GM19351 (cell line): ENCODE data around the gene HDAC10.

Experiments used
- ATAC-seq: cut with Tn5 transposase; IDR thresholded peaks from one replicate; pipeline ENCODE4 v1.9.1; 2021; ENCODE audit warnings: mild to moderate bottlenecking, moderate library complexity; ENCODE audit not compliant: unreplicated experiment

The HDAC10 gene

GRCh38 chr22:50243685-50244419 is 7.2 kb downstream of the HDAC10 start:
- ATAC-seq: no peak

GRCh38 chr22:50242406-50242949 is 8.6 kb downstream of the HDAC10 start:
- no peak for ATAC-seq

- no peak for ATAC-seq
These were observed 12.3 kb downstream of the HDAC10 start for GRCh38 chr22:50238755-50239154.

- no peak for ATAC-seq
These were observed 14.2 kb downstream of the HDAC10 start for GRCh38 chr22:50236731-50237409.

- ATAC-seq: no peak
These were observed 17.8 kb downstream of the HDAC10 start for GRCh38 chr22:50233223-50233622.

GRCh38 chr22:50232481-50233151 is 18.4 kb downstream of the HDAC10 start:
- ATAC-seq: no peak

GRCh38 chr22:50229370-50229769 is 21.7 kb downstream of the HDAC10 start:
- ATAC-seq: no peak

GRCh38 chr22:50228366-50228765 is 22.7 kb downstream of the HDAC10 start:
- no peak for ATAC-seq

GRCh38 chr22:50227579-50228215 is 23.4 kb downstream of the HDAC10 start:
- ATAC-seq: no peak

- no peak for ATAC-seq
These were observed 24.2 kb downstream of the HDAC10 start for GRCh38 chr22:50226875-50227165.

GRCh38 chr22:50226063-50226874 is 24.8 kb downstream of the HDAC10 start:
- ATAC-seq: no peak

- no peak for ATAC-seq
These were observed 25.7 kb downstream of the HDAC10 start for GRCh38 chr22:50225200-50225969.

- ATAC-seq: no peak
These were observed 27.0 kb downstream of the HDAC10 start for GRCh38 chr22:50224071-50224470.

GRCh38 chr22:50222508-50222907 is 28.6 kb downstream of the HDAC10 start:
- no peak for ATAC-seq

- no peak for ATAC-seq
These were observed 29.4 kb downstream of the HDAC10 start for GRCh38 chr22:50221410-50222300.

GRCh38 chr22:50220603-50221409 is 30.3 kb downstream of the HDAC10 start:
- ATAC-seq: no peak

- ATAC-seq: no peak
These were observed 31.1 kb downstream of the HDAC10 start for GRCh38 chr22:50219800-50220602.
